ENCODE data around the gene LRRC3B. TPM values are rescaled to one million over a fixed set of nuclear protein-coding genes. Genes with fewer than 3 reads are reported as not detected.

Gene LRRC3B
- total RNA-seq, 1 donor from 2014 or later = not detected

DNA sequence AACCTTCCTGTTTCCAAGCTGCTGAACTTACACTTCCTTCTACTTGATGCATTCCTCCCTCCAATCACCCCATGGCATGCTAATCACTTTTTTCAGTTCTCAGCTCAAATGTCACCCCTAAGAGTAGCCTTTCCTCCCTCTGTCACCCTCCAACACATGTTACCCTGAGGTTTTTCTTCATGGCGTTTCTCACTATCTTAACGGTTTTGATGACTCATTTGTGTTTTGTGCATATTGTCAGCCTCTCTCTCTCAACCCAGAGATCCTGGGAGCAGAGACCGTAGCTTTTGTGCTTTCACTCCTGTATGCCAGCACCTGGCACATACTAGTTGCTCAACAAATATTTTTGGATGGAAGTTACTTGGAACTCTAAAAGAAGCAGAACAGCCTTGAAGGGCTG, 24.5 kb downstream of the LRRC3B start:
- Mint-ChIP-seq H3K4me1 (no peaks in the 10 kb centered on the region), H3K4me3 (no peak overlapping the region), H3K36me3 (ENCODE audit: low read depth) (no peaks in the 10 kb centered on the region), H3K27ac (no peak overlapping the region), H3K9me3 (no peaks in the 10 kb centered on the region), H3K27me3 (no peaks in the 10 kb centered on the region)
- TF ChIP-seq, protein P1, sequence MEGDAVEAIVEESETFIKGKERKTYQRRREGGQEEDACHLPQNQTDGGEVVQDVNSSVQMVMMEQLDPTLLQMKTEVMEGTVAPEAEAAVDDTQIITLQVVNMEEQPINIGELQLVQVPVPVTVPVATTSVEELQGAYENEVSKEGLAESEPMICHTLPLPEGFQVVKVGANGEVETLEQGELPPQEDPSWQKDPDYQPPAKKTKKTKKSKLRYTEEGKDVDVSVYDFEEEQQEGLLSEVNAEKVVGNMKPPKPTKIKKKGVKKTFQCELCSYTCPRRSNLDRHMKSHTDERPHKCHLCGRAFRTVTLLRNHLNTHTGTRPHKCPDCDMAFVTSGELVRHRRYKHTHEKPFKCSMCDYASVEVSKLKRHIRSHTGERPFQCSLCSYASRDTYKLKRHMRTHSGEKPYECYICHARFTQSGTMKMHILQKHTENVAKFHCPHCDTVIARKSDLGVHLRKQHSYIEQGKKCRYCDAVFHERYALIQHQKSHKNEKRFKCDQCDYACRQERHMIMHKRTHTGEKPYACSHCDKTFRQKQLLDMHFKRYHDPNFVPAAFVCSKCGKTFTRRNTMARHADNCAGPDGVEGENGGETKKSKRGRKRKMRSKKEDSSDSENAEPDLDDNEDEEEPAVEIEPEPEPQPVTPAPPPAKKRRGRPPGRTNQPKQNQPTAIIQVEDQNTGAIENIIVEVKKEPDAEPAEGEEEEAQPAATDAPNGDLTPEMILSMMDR (IDR thresholded peaks at IDR 0.05) = no peak
- intact Hi-C loops (cut with micrococcal nuclease) = no loop called here
- ATAC-seq (ENCODE audit: low read depth) (no peak), DNase-seq (no peak)
- ChIA-PET CTCF (no interaction called here), POLR2A (no interaction called here)

DNA sequence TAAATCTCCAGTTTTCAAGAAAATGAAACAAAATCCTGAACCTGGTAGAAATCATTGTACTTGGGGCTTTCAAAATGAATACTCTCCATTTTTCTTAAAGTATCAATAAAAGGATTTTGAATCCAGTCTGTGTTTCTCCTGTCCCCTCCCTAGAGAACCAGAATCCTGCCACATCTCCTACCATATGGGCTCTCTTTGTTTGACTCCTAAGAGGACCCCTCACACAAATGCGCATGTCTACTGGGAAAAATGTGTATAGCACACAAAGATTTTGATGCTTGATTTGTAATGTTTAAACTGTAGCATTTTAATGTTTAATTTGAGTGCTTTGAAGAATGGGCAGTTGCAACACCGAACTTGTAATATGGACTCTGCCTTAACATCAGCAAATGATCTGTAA, 25.9 kb downstream of the LRRC3B start:
- intact Hi-C loops (cut with micrococcal nuclease) = no loop called here
- no peaks in the 10 kb centered on the region for H3K27me3 Mint-ChIP-seq
- TF ChIP-seq, protein P1 (IDR thresholded peaks at IDR 0.05) = no peak
- no peaks in the 10 kb centered on the region for H3K36me3 Mint-ChIP-seq (ENCODE audit: low read depth)
- H3K4me3 Mint-ChIP-seq = no peak overlapping the region
- no peaks in the 10 kb centered on the region for H3K4me1 Mint-ChIP-seq
- POLR2A ChIA-PET = no interaction called here
- CTCF ChIA-PET = no interaction called here
- no peak for ATAC-seq (ENCODE audit: low read depth)
- H3K9me3 Mint-ChIP-seq = no peaks in the 10 kb centered on the region
- H3K27ac Mint-ChIP-seq = no peak overlapping the region
- no peak for DNase-seq

DNA sequence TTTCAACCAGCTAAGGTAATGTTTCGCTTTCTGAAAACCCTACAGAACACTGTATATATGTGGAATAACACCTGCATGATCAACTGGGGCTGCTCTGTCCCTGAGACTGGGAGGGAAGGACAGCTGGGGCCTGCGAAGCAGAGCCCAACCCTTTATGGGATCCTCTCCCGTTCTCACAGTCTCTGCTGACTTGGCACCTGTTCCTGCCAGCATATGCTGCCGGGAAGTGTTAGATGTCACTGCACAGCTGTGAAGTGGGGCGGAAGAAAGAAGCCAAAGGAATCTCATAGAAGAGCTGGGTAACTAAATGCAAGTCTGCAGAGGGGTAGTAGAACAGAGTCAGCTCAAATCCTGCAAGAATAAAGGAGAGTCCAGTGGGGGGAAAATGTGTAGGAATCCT, 29.6 kb downstream of the LRRC3B start:
- ChIA-PET POLR2A (no interaction called here), CTCF (no interaction called here)
- ATAC-seq (ENCODE audit: low read depth) (no peak), DNase-seq (no peak)
- intact Hi-C loops (cut with micrococcal nuclease) = no loop called here
- Mint-ChIP-seq H3K27me3 (no peaks in the 10 kb centered on the region), H3K4me1 (no peaks in the 10 kb centered on the region), H3K4me3 (no peak overlapping the region), H3K27ac (no peak overlapping the region), H3K36me3 (ENCODE audit: low read depth) (no peaks in the 10 kb centered on the region), H3K9me3 (no peaks in the 10 kb centered on the region)
- TF ChIP-seq, protein P1 (IDR thresholded peaks at IDR 0.05) = no peak

DNA sequence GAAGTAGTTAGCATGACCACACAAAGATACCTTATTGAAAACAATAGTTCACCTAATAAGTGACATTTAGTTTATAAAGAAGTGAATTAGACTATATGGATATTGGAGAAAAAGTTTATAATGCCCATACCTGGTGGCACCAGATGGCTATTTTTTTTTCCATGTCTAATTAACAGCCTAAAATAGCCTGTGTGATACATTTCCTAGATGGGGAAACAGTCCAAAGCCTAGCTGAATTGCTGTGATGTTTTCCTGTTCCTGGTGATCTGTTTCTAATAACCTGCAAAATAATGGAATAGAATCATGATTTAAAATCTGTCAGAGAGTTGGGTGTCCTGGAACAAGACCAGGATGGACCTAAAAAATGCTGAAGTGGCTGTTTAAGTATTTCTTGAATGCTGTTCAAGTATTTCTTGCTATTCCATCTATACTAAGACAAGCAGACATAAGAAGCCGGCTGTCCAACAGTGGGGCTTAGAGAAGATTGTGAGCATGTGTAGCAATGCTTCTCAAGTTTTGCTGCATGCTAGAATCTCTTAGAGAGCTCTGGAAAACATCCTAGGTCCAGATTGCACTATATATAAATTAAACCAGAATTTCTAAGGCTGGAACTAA, 31.3 kb downstream of the LRRC3B start:
- CTCF ChIA-PET = no interaction called here
- TF ChIP-seq, protein P1 (IDR thresholded peaks at IDR 0.05) = no peak
- no peaks in the 10 kb centered on the region for H3K36me3 Mint-ChIP-seq (ENCODE audit: low read depth)

DNA sequence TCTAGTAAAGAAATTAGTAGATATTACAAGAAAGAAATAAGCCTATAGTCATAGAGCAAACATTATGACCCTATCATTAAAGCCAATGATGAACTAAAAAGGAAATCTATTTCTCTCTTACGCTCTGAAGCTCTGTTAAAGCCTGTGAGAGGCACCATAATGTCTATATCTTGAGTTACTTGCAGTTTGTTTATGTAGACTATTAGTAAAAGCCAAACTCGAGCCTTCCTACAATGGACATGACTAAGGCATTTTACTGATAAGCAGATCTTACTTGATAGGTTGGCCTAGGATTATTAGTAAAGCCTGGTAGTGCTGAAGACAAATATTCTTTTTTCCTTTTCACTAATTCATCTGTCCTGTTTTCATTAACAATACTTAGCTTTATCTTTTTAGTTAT, 32.7 kb downstream of the LRRC3B start:
- Mint-ChIP-seq H3K27me3 (no peaks in the 10 kb centered on the region), H3K36me3 (ENCODE audit: low read depth) (no peaks in the 10 kb centered on the region), H3K27ac (no peak overlapping the region), H3K4me1 (no peaks in the 10 kb centered on the region), H3K9me3 (no peaks in the 10 kb centered on the region), H3K4me3 (no peak overlapping the region)
- ATAC-seq (ENCODE audit: low read depth) (no peak), DNase-seq (no peak)
- TF ChIP-seq, protein P1 (IDR thresholded peaks at IDR 0.05) = no peak
- ChIA-PET POLR2A (no interaction called here), CTCF (no interaction called here)
- intact Hi-C loops (cut with micrococcal nuclease) = no loop called here

More for the DNA sequence above, 31.3 kb downstream of the LRRC3B start:
- DNase-seq (no peak), ATAC-seq (ENCODE audit: low read depth) (no peak)
- no peak overlapping the region for H3K27ac Mint-ChIP-seq
- no peaks in the 10 kb centered on the region for H3K4me1 Mint-ChIP-seq
- no peak overlapping the region for H3K4me3 Mint-ChIP-seq
- intact Hi-C loops (cut with micrococcal nuclease) = no loop called here
- H3K27me3 Mint-ChIP-seq = no peaks in the 10 kb centered on the region
- H3K9me3 Mint-ChIP-seq = no peaks in the 10 kb centered on the region
- POLR2A ChIA-PET = no interaction called here
